ENCODE results near the gene HGS.
A peak's percentile ranks its signal among the peaks of the same experiment; 100 is the strongest.

Gene HGS

GRCh38 chr17:81686614-81687013, 2.8 kb downstream of the HGS start:
- DNase-seq, result no peak

- DNase-seq, result no peak
These were observed 4.1 kb downstream of the HGS start for GRCh38 chr17:81687770-81688541.

DNA sequence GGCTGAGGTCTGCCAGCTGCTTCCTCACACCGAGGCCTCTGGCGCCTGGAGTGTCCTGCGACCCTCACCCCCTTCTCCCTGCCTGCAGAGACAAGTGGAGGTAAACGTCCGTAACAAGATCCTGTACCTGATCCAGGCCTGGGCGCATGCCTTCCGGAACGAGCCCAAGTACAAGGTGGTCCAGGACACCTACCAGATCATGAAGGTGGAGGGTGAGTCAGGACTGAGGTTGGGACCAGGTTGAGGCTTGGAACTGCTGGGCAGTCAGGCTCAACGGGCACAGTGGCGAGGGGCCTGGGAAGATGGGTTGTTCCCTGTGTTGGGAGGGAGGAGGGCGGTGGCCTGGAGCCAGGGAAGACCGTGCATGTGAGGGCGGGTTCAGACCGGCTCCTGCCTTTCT, 4.8 kb downstream of the HGS start:
- no peak for DNase-seq

- DNase-seq, result no peak
These were observed 6.3 kb downstream of the HGS start for GRCh38 chr17:81690066-81690465.

GRCh38 chr17:81690549-81690948, 6.7 kb downstream of the HGS start:
- DNase-seq, result no peak

- no peak for DNase-seq
These were observed 7.4 kb downstream of the HGS start for GRCh38 chr17:81691196-81691595.

- no peak for DNase-seq
These were observed 7.8 kb downstream of the HGS start for GRCh38 chr17:81691608-81692007.

GRCh38 chr17:81693509-81694210, 9.8 kb downstream of the HGS start:
- no peak for DNase-seq

DNA sequence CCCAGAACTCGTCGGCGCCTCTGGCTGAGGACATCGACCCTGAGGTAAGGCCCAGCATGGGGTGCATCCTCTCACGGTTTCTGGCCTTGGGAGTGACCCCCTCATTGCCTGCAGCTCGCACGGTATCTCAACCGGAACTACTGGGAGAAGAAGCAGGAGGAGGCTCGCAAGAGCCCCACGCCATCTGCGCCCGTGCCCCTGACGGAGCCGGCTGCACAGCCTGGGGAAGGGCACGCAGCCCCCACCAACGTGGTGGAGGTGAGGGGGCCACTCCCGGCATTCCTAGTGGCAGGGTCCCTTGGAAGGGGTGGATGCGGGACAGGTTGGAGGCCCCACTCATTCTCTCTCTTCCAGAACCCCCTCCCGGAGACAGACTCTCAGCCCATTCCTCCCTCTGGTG, 11.0 kb downstream of the HGS start:
- DNase-seq, result no peak

GRCh38 chr17:81695211-81695610, 11.4 kb downstream of the HGS start:
- DNase-seq, result no peak

DNA sequence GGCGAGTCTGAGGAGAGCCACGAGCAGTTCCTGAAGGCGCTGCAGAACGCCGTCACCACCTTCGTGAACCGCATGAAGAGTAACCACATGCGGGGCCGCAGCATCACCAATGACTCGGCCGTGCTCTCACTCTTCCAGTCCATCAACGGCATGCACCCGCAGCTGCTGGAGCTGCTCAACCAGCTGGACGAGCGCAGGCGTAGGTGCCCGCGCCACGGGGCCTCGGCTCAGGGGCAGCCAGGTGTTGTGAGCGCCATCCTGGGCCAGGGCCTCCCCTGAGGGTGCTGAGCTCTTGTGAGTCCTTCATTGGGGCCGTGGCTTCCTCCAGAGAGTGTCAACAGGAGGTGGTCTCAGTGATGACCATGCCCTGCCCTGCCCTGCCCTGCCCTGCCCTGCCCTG, 12.0 kb downstream of the HGS start:
- no peak for DNase-seq

- no peak for DNase-seq
These were observed 12.6 kb downstream of the HGS start for GRCh38 chr17:81696218-81696941.

DNA sequence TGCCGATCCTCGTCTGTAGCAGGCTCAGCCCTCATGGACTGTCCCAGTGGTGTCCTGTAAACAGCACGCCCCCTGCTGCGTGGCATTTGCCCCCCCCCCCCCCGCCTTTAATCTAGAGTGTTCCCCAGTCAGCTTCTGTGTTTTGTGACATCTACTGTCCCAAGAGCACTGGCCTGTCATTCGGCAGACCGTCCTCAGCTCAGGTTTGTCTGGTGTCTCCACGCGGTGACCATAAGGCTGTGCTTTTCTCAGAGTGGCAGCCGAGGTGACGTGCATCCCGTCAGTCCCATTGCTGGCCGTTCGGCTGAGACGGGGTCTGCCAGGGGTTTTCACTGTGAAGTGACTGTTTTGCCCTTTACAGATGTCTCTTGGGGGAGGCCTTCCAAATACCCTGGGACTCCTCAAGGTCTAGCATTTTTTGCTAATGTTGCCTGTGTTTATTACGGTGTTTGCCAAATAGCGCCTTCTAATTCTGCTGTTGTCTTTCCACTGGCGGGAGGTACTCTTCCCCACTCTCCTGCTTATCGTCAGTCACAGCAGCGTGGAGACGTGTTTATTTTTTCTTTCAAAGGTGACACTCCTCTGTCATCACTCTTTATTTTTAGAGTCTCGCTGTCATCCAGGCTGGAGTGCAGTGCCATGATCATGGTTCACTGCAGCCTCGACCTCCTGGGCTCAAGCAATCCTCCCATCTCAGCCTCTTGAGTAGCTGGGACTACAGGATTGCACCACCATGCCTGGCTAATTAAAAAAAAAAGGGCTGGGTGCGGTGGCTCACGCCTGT, 13.6 kb downstream of the HGS start:
- DNase-seq, result no peak

GRCh38 chr17:81700353-81701287, 16.8 kb downstream of the HGS start:
- no peak for DNase-seq

- no peak for DNase-seq
These were observed 17.7 kb downstream of the HGS start for GRCh38 chr17:81701288-81702071.

DNA sequence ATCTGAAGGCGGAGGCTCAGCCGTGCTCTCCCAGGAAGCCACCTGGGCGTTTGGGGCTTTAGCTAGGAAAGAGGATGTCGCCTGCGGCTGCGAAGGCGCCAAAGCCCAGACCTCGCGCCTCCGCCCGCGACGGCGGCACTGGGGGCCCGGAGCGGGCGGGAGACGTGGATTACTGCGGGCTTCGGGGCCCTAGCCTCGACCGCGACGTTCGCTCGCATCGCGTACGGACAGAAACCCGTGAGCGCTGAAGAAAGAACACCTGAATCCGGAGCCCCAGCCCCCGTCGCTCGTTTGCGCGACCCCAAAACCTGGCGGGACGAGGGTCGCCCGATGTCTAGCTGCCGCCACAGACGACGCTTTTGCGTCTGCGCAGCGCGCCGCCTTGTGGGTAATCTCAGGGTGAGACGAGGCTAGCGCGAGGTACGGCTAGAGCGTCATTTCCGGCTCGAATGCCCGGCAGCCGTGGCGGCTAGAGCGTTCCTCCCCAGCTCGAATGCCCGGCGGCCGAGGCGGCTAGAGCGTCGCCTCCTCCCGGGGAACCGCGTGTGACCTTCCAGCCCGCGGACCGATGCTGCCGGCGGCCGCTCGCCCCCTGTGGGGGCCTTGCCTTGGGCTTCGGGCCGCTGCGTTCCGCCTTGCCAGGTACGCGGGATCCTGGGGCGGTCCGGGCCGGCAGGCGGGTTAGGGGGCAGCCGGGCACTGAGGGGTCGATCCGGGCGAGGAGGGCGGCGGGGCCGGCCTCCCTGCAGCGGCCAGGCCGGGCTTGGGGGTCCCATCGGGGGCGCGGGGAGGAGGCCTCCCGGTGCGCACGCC, 19.3 kb downstream of the HGS start, which contains the start of gene MRPL12:
Gene MRPL12 (plus strand): TSS at position 434 of the 813 bp plus-strand sequence. CDS start 135 bp downstream, at position 569.
- DNase-seq, result peak; percentile 63 to 83 (median 79)

DNA sequence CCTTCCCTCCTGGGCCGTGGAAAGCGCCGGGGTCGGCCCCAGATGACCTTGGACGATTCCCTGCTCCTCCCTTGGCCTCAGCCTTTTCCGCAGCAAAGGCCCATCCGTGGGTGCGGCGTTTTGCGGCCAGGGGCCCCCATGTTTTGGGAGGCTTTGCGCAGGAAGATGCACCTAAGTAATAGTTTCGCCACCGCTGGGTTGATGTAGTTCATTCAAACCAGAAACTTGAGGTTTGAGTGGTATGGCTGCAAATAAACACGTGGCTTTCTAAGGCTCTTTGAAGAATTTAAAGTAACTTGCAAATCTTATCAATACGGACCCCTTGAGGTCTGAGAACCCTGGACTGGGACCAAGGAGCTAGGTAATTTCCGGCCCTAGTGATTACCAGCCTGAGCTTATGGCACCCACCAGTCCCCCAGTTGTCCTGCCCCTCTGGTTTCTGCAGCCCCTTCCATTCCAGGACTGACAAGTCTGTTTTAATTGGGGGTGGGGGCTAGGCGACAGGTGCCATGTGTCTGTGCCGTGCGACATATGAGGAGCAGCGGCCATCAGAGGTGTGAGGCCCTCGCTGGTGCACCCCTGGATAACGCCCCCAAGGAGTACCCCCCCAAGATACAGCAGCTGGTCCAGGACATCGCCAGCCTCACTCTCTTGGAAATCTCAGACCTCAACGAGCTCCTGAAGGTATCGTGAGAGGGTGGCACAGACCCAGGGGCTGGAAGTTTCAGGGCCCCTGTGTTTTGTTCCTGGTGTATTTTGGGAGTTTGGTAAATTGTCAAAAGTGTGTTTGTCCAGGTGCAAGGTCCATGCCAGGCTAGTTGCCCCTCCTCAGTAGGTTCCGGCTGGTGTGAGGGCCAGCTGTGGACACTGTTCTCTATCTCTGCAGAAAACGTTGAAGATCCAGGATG, 20.2 kb downstream of the HGS start:
- no peak for DNase-seq

GRCh38 chr17:81705518-81706231, 21.9 kb downstream of the HGS start:
- no peak for DNase-seq

Measured in activated naive CD4-positive, alpha-beta T cell (primary cell).